ENCODE data around the gene SCFD2. TPM values are rescaled to one million over a fixed set of nuclear protein-coding genes. Genes with fewer than 3 reads are reported as not detected.

SCFD2 gene
- polyA plus RNA-seq, 1 donor from 2014 or later = 5.0 TPM

DNA sequence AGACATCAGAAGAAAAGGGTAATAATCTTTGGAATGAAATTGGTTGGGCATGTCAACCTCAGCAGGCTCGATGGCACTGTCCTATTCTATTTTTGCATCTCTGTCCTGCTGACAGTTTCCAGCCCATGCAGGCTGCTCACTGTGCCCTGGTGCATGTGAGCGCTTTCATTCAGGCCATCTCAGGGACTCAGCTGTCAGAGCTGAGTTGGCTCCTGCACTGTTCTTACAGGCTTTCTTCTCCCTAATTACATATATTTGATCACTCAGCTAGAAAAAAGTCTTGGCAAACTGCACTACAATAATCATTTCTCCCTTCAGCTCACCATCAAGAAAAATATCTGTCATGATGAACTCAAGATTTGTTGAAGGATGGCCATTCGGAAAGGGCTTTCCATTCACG lies 419.0 kb downstream of the SCFD2 start:
- Histone ChIP-seq H3K36me3 (ENCODE audit: insufficient read depth, low read length) (no peaks in the 10 kb centered on the region), H3K79me2 (replicated peaks; ENCODE audit: insufficient read depth, low read length) (no peaks in the 10 kb centered on the region), H3K4me2 (ENCODE audit: low read length) (peak overlapping the region; percentile 13), H3F3A (ENCODE audit: insufficient read depth, low read length, poor library complexity, severe bottlenecking) (no peaks in the 10 kb centered on the region), H3K27me3 (ENCODE audit: insufficient read depth, low read depth, low read length) (no peaks in the 10 kb centered on the region), H3K27ac (ENCODE audit: low read length) (peak overlapping the region; percentile 51), H4K20me1 (ENCODE audit: insufficient read depth) (no peaks in the 10 kb centered on the region), H2AFZ (ENCODE audit: low read depth, low read length) (no peak overlapping the region), H3K9me3 (ENCODE audit: low read length) (no peaks in the 10 kb centered on the region), H3K9ac (ENCODE audit: low read length) (peak overlapping the region; percentile 8), H3K9me2 (ENCODE audit: insufficient read depth, low read length) (no peaks in the 10 kb centered on the region), H3K4me3 (ENCODE audit: low read length) (peak overlapping the region; percentile 42)
- TF ChIP-seq SMC3 (conservative IDR thresholded peaks at IDR 0.05; ENCODE audit: poor library complexity) (peak; percentile 26), RAD21 (conservative IDR thresholded peaks at IDR 0.05) (no peak), EZH2 (IDR thresholded peaks at IDR 0.05; ENCODE audit: borderline replicate concordance, insufficient read depth, low read length, poor library complexity, severe bottlenecking) (no peak), POLR2AphosphoS5 (IDR thresholded peaks at IDR 0.05) (peak; percentile 57), EP300 (conservative IDR thresholded peaks at IDR 0.05; ENCODE audit: poor library complexity, severe bottlenecking) (peak; percentile 68)

DNA sequence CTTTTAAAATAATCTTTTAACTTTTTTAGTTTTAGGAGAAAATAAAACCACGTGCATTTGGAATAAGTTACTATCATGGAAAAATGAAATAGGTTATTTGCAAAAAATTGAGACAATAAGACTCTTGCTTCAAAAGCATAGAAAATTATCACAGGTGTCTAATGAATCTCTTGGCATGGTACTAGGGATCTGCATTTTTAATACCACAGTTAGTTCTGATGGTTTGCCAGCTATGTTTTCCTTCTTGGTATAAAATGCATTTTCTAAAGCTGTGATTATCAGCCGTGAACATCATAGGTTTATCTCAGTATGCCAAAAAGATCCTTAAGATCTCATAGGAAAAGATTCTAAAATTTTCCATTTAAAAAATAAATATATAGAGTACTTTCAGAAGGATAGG lies 419.9 kb downstream of the SCFD2 start:
- Histone ChIP-seq H3K9ac (ENCODE audit: low read length) (no peak overlapping the region), H3K36me3 (ENCODE audit: insufficient read depth, low read length) (no peaks in the 10 kb centered on the region), H3K4me3 (ENCODE audit: low read length) (no peak overlapping the region), H3K79me2 (replicated peaks; ENCODE audit: insufficient read depth, low read length) (no peaks in the 10 kb centered on the region), H3K27me3 (ENCODE audit: insufficient read depth, low read depth, low read length) (no peaks in the 10 kb centered on the region), H3K4me2 (ENCODE audit: low read length) (no peak overlapping the region), H3F3A (ENCODE audit: insufficient read depth, low read length, poor library complexity, severe bottlenecking) (no peaks in the 10 kb centered on the region), H3K9me3 (ENCODE audit: low read length) (no peaks in the 10 kb centered on the region), H3K9me2 (ENCODE audit: insufficient read depth, low read length) (no peaks in the 10 kb centered on the region), H2AFZ (ENCODE audit: low read depth, low read length) (no peak overlapping the region), H3K27ac (ENCODE audit: low read length) (peak overlapping the region; percentile 51), H4K20me1 (ENCODE audit: insufficient read depth) (no peaks in the 10 kb centered on the region)
- no peak for TF ChIP-seq EZH2 (IDR thresholded peaks at IDR 0.05; ENCODE audit: borderline replicate concordance, insufficient read depth, low read length, poor library complexity, severe bottlenecking)
- TF ChIP-seq, protein P1, sequence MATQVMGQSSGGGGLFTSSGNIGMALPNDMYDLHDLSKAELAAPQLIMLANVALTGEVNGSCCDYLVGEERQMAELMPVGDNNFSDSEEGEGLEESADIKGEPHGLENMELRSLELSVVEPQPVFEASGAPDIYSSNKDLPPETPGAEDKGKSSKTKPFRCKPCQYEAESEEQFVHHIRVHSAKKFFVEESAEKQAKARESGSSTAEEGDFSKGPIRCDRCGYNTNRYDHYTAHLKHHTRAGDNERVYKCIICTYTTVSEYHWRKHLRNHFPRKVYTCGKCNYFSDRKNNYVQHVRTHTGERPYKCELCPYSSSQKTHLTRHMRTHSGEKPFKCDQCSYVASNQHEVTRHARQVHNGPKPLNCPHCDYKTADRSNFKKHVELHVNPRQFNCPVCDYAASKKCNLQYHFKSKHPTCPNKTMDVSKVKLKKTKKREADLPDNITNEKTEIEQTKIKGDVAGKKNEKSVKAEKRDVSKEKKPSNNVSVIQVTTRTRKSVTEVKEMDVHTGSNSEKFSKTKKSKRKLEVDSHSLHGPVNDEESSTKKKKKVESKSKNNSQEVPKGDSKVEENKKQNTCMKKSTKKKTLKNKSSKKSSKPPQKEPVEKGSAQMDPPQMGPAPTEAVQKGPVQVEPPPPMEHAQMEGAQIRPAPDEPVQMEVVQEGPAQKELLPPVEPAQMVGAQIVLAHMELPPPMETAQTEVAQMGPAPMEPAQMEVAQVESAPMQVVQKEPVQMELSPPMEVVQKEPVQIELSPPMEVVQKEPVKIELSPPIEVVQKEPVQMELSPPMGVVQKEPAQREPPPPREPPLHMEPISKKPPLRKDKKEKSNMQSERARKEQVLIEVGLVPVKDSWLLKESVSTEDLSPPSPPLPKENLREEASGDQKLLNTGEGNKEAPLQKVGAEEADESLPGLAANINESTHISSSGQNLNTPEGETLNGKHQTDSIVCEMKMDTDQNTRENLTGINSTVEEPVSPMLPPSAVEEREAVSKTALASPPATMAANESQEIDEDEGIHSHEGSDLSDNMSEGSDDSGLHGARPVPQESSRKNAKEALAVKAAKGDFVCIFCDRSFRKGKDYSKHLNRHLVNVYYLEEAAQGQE (IDR thresholded peaks at IDR 0.05; ENCODE audit: borderline replicate concordance) = no peak
- no peak for TF ChIP-seq POLR2AphosphoS5 (IDR thresholded peaks at IDR 0.05)
- no peak for TF ChIP-seq TAF1 (IDR thresholded peaks at IDR 0.05; ENCODE audit: low read depth)
- TF ChIP-seq RAD21 (conservative IDR thresholded peaks at IDR 0.05) = no peak
- no peak for TF ChIP-seq EP300 (conservative IDR thresholded peaks at IDR 0.05; ENCODE audit: poor library complexity, severe bottlenecking)
- TF ChIP-seq MXI1 (conservative IDR thresholded peaks at IDR 0.05; ENCODE audit: poor library complexity, severe bottlenecking) = no peak
- no peak for TF ChIP-seq CTCF (IDR thresholded peaks at IDR 0.05; ENCODE audit: poor library complexity, severe bottlenecking)
- no peak for TF ChIP-seq SMC3 (conservative IDR thresholded peaks at IDR 0.05; ENCODE audit: poor library complexity)
